Kidney (tissue), 14 donors: Measurements from ENCODE around the gene CFAP20DC. TPM values are rescaled to one million over a fixed set of nuclear protein-coding genes. Genes with fewer than 3 reads are reported as not detected.

ENCODE experiments used
- DNase-seq, 5 donors: peaks; one replicate each; pipeline ENCODE4 v3.0.0-alpha.2; 2013 to 2020
- FAIRE-seq: peaks from 2 replicates; lab custom pipeline; 2012; peaks lifted over from hg19 to GRCh38; lab: Jason Lieb, UNC
- H3K27ac ChIP-seq, 2 donors: one replicate each; pipeline ENCODE4 v1.7.0; 2013; ENCODE audit warnings: low read depth in 2 of 2, low read length in 2 of 2, inconsistent platforms in 1 of 2
- H3K27me3 ChIP-seq: one replicate; pipeline ENCODE4 v1.7.1; 2013; ENCODE audit warnings: low read length, inconsistent platforms; ENCODE audit not compliant: control insufficient read depth, insufficient read depth
- H3K36me3 ChIP-seq, 3 donors: one replicate each; pipeline versions ENCODE4 v1.7.0 to v1.7.1; 2013; ENCODE audit warnings: low read length in 3 of 3, control low read depth in 1 of 3, inconsistent platforms in 1 of 3; ENCODE audit not compliant: insufficient read depth in 3 of 3, control insufficient read depth in 2 of 3
- H3K4me1 ChIP-seq, 3 donors: one replicate each; pipeline versions ENCODE4 v1.7.0 to v1.7.1; 2013; ENCODE audit warnings: low read length in 3 of 3, inconsistent platforms in 1 of 3, low read depth in 1 of 3; ENCODE audit not compliant: control insufficient read depth in 2 of 3, insufficient read depth in 2 of 3
- H3K4me3 ChIP-seq, 3 donors: one replicate each; pipeline versions ENCODE4 v1.7.0 to v1.8.1; 2013; ENCODE audit warnings: low read length in 3 of 3, control low read depth in 1 of 3, inconsistent platforms in 1 of 3
- H3K9ac ChIP-seq, 3 donors: one replicate each; pipeline versions ENCODE4 v1.7.0 to v1.7.1; 2013; ENCODE audit warnings: low read length in 3 of 3, control low read depth in 1 of 3, inconsistent platforms in 1 of 3
- H3K9me3 ChIP-seq, 3 donors: one replicate each; pipeline versions ENCODE4 v1.7.0 to v1.7.1; 2013; ENCODE audit warnings: low read length in 3 of 3, control low read depth in 1 of 3, inconsistent platforms in 1 of 3; ENCODE audit not compliant: control insufficient read depth in 2 of 3, insufficient read depth in 1 of 3
- intact Hi-C: fragments of 100-400 bp; cut with DNase I; formaldehyde crosslinking; loops from one replicate; pipeline ENCODE4 v1.11.1; 2022
- polyA plus RNA-seq: library from polyadenylated mRNA; stranded (reverse); fragments of 350-450 nt; fragmentation: Illumina TruSeq; extraction: RNeasy Lipid Tissue Mini Kit (QIAGEN cat#74804); gene quantifications from one replicate; pipeline ENCODE4 v1.2.3, GENCODE V29; 2014; ENCODE audit warnings: low read depth, low replicate concordance; ENCODE audit not compliant: insufficient read depth
- total RNA-seq: library from RNA; stranded (reverse); fragmentation: NEBNext Ultra II Directional; extraction: Animal tissue kit (Norgen Biotek cat#: 25700); gene quantifications from one replicate; pipeline ENCODE4 v1.2.1, GENCODE V29; 2021
- TF ChIP-seq, protein P1 (sequence below): IDR thresholded peaks from 3 replicates; pipeline ENCODE4 v1.5.1; 2012; ENCODE audit warnings: mild to moderate bottlenecking, moderate library complexity, borderline replicate concordance; ENCODE audit not compliant: insufficient read depth; ENCODE audit errors: extremely low read depth
- donor health status: control.
- donor health status: control.
- donor health status: control.
- donor health status: control.
- donor health status: control.
- donor health status: DM: yes; HTN: yes; CAD: no.
- donor health status: Normal renal cell carcinoma (clear cell type).

The CFAP20DC gene
- total and polyA plus RNA-seq, 2 donors from 2014 or later: 0.73 to 3.2 TPM

DNA sequence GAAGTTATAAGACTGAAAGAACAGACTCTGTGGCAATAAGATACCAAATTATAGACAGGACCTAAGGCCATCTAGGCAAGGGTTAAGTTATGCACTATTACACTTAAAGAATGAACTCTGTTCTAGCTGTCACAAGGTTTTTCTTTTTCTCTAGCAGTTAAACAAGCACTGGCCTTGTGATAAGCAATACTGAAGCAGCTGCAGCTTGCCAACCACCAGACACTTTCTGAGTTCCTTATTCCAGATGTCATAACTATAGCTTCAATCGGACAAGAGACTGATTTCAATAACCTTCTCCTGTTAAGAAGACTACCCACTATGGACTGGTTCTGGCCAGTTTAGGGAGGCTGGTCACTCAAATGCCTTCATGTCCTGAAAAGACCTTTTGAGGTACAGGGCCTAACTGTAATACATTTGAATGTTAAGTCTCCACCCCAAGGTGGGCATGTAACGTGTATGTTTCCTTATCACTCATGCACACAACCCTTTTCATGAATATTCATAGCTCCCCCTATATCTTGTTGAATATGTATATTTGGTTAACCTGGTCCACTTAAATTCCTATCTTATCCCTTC, 85.8 kb downstream of the CFAP20DC start:
- Histone ChIP-seq H3K36me3 (no peaks in the 10 kb centered on the region), H3K27ac (no peak overlapping the region), H3K4me3 (no peak overlapping the region), H3K9ac (no peak overlapping the region), H3K9me3 (no peaks in the 10 kb centered on the region), H3K4me1 (no peaks in the 10 kb centered on the region), H3K27me3 (no peaks in the 10 kb centered on the region)
- intact Hi-C loops: no loop called here
- DNase-seq: peak in 1 of 5 donors; percentile 7
- TF ChIP-seq, protein P1, sequence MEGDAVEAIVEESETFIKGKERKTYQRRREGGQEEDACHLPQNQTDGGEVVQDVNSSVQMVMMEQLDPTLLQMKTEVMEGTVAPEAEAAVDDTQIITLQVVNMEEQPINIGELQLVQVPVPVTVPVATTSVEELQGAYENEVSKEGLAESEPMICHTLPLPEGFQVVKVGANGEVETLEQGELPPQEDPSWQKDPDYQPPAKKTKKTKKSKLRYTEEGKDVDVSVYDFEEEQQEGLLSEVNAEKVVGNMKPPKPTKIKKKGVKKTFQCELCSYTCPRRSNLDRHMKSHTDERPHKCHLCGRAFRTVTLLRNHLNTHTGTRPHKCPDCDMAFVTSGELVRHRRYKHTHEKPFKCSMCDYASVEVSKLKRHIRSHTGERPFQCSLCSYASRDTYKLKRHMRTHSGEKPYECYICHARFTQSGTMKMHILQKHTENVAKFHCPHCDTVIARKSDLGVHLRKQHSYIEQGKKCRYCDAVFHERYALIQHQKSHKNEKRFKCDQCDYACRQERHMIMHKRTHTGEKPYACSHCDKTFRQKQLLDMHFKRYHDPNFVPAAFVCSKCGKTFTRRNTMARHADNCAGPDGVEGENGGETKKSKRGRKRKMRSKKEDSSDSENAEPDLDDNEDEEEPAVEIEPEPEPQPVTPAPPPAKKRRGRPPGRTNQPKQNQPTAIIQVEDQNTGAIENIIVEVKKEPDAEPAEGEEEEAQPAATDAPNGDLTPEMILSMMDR: no peak
- no peak for FAIRE-seq

DNA sequence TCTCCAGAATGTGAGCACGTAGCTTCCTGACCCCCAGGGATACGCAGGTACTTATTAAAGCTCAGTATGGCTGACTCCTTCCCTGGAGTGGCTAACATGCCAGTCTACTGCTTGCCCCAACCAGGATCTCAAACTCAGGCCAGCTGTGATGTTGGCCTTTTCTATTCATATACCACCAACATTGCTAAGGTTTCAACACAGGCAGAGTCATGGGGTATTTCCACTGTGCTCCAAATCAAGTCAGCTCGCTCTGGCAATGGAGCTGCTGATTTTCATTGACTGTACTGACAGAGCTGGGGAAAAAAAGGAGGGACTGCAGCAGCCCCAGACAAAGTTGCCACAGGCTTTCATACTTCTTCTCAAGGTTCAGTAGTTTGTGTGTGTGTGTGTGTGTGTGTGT, 87.0 kb downstream of the CFAP20DC start:
- TF ChIP-seq, protein P1: no peak
- no peaks in the 10 kb centered on the region for H3K27me3 ChIP-seq
- H3K27ac ChIP-seq: no peak overlapping the region
- intact Hi-C loops: no loop called here
- H3K36me3 ChIP-seq: no peaks in the 10 kb centered on the region
- H3K4me3 ChIP-seq: no peak overlapping the region
- H3K9me3 ChIP-seq: no peaks in the 10 kb centered on the region
- FAIRE-seq (no peak), DNase-seq (no peak)
- no peaks in the 10 kb centered on the region for H3K4me1 ChIP-seq
- no peak overlapping the region for H3K9ac ChIP-seq

DNA sequence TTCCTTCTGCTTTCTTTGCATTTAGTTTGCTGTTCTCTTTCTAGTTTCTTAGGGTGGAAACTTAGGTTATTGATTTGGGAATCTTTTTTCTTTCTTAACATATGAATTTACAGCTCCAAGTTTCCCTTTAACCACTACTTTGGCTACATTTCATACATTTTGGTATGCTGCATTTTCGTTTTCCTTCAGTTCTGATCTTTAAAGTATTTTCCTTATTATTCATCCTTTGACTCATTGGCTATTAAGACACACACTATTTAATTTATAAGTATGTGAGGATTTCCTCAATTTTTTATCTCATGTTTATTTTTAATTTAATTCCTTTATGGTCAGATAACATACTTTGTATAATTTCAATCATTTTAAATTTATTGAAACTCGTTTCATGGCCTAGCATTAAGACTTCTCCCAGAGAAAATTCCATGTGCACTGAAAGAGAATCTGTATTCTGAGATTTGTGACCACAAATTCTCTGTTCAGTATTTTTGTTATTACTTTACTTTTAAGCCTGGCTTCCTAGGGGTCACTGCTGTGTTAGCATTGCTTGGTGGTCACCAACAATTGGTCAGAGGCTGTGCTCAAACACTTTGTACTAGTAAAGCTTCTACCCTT, 87.7 kb downstream of the CFAP20DC start:
- Histone ChIP-seq H3K36me3 (no peaks in the 10 kb centered on the region), H3K9me3 (no peaks in the 10 kb centered on the region), H3K27me3 (no peaks in the 10 kb centered on the region), H3K4me1 (no peaks in the 10 kb centered on the region), H3K9ac (no peak overlapping the region), H3K27ac (no peak overlapping the region), H3K4me3 (no peak overlapping the region)
- no peak for DNase-seq
- TF ChIP-seq, protein P1: no peak
- FAIRE-seq: no peak
- intact Hi-C loops: no loop called here
